Hepatocyte (in vitro differentiated cells): ENCODE data around the gene WDR6. TPM values are rescaled to one million over a fixed set of nuclear protein-coding genes. Genes with fewer than 3 reads are reported as not detected.

ENCODE experiments used
- DNase-seq: peaks from one replicate; pipeline ENCODE4 v3.0.0-alpha.2; 2016; ENCODE audit warnings: low spot score
- H2AFZ ChIP-seq: fragments of 200-600 bp; sonication (generic); 2 replicates; pipeline ENCODE4 v1.6.0; 2016; ENCODE audit warnings: antibody characterized with exemption, mild to moderate bottlenecking
- H3K27ac ChIP-seq: fragments of 200-600 bp; sonication (generic); 2 replicates; pipeline ENCODE4 v1.5.1; 2016; ENCODE audit warnings: mild to moderate bottlenecking
- H3K27me3 ChIP-seq: fragments of 200-600 bp; sonication (generic); 2 replicates; pipeline ENCODE4 v1.6.1; 2016
- H3K36me3 ChIP-seq: fragments of 200-600 bp; sonication (generic); replicated peaks from 2 replicates; pipeline ENCODE4 v1.5.1; 2016; ENCODE audit warnings: low read depth; ENCODE audit not compliant: insufficient read depth
- H3K4me1 ChIP-seq: fragments of 200-600 bp; sonication (generic); 2 replicates; pipeline ENCODE4 v1.5.1; 2016; ENCODE audit warnings: mild to moderate bottlenecking, moderate library complexity; ENCODE audit not compliant: insufficient read depth
- H3K4me2 ChIP-seq: fragments of 200-600 bp; sonication (generic); 2 replicates; pipeline ENCODE4 v1.6.0; 2016
- H3K4me3 ChIP-seq: fragments of 200-600 bp; sonication (generic); 2 replicates; pipeline ENCODE4 v1.5.1; 2016; ENCODE audit warnings: mild to moderate bottlenecking
- H3K79me2 ChIP-seq: fragments of 200-600 bp; sonication (generic); 2 replicates; pipeline ENCODE4 v1.6.0; 2017; ENCODE audit warnings: mild to moderate bottlenecking
- H3K9me2 ChIP-seq: fragments of 200-600 bp; sonication (generic); replicated peaks from 2 replicates; pipeline ENCODE4 v1.6.0; 2017; ENCODE audit warnings: mild to moderate bottlenecking; ENCODE audit not compliant: insufficient read depth
- H3K9me3 ChIP-seq: fragments of 200-600 bp; sonication (generic); 2 replicates; pipeline ENCODE4 v1.5.1; 2016; ENCODE audit warnings: low read depth, mild to moderate bottlenecking
- H4K20me1 ChIP-seq: fragments of 200-600 bp; sonication (generic); 2 replicates; pipeline ENCODE4 v1.6.0; 2016; ENCODE audit warnings: mild to moderate bottlenecking; ENCODE audit not compliant: insufficient read depth, poor library complexity, severe bottlenecking
- CTCF ChIP-seq: fragments of 200-600 bp; sonication (generic); IDR thresholded peaks from 2 replicates; pipeline ENCODE4 v1.5.1; 2016; ENCODE audit warnings: antibody characterized with exemption, mild to moderate bottlenecking; ENCODE audit not compliant: poor library complexity
- EZH2 ChIP-seq: fragments of 200-600 bp; sonication (generic); IDR thresholded peaks from 2 replicates; pipeline ENCODE4 v1.6.1; 2016; ENCODE audit warnings: antibody characterized with exemption, mild to moderate bottlenecking, borderline replicate concordance
- EZH2phosphoT487 ChIP-seq: fragments of 200-600 bp; sonication (generic); IDR thresholded peaks from one replicate; pipeline ENCODE4 v1.6.1; 2018; ENCODE audit warnings: antibody characterized with exemption, mild to moderate bottlenecking, low read depth, moderate library complexity; ENCODE audit not compliant: unreplicated experiment, severe bottlenecking
- WGBS: methylation state at CpG from one replicate; pipeline ENCODE4 v1.1.6; 2016; ENCODE audit warnings: low lambda C conversion rate; ENCODE audit errors: missing lambda C conversion rate; 5-methylcytosine and 5-hydroxymethylcytosine counted together
- polyA plus RNA-seq: library from polyadenylated mRNA; unstranded; fragments of >200 nt; fragmentation: Nextera tagmentation; extraction: Ambion mirVana; gene quantifications from 2 replicates; pipeline ENCODE4 v1.2.1, GENCODE V29; 2016
- total RNA-seq: library from RNA; depleted of rRNA; stranded (reverse); fragments of >200 nt; gene quantifications from 2 replicates; pipeline ENCODE4 v1.2.3, GENCODE V29; 2014

WDR6 gene
- total and polyA plus RNA-seq, 2 experiments from 2014 or later = 157 to 190 TPM

GRCh38 chr3:49020330-49021212, 13.4 kb downstream of the WDR6 start:
- no peaks in the 10 kb centered on the region for H3K36me3 ChIP-seq
- H2AFZ ChIP-seq = peak overlapping the region; percentile 20
- H4K20me1 ChIP-seq = peaks cover 12% of the 10 kb centered on the region
- peaks cover 37% of the 10 kb centered on the region for H3K4me1 ChIP-seq
- H3K4me3 ChIP-seq = peak overlapping the region; percentile 67
- peak overlapping the region; percentile 96 for H3K27ac ChIP-seq
- no peaks in the 10 kb centered on the region for H3K27me3 ChIP-seq
- H3K9me2 ChIP-seq = no peaks in the 10 kb centered on the region
- TF ChIP-seq CTCF (no peak), EZH2phosphoT487 (no peak), EZH2 (no peak)
- H3K9me3 ChIP-seq = no peaks in the 10 kb centered on the region
- peaks cover 54% of the 10 kb centered on the region for H3K79me2 ChIP-seq
- peak overlapping the region; percentile 96 for H3K4me2 ChIP-seq
- WGBS = 1% methylated on average over 45 of the region's 51 CpGs
- peak; percentile 72 for DNase-seq

GRCh38 chr3:49021213-49021812, 14.1 kb downstream of the WDR6 start:
- peak overlapping the region; percentile 74 for H3K4me3 ChIP-seq
- TF ChIP-seq EZH2 (no peak), CTCF (no peak), EZH2phosphoT487 (no peak)
- H4K20me1 ChIP-seq = peaks cover 8% of the 10 kb centered on the region
- H3K36me3 ChIP-seq = no peaks in the 10 kb centered on the region
- H2AFZ ChIP-seq = peak overlapping the region; percentile 91
- peak; percentile 100 for DNase-seq
- H3K27me3 ChIP-seq = no peaks in the 10 kb centered on the region
- H3K9me3 ChIP-seq = no peaks in the 10 kb centered on the region
- H3K27ac ChIP-seq = peak overlapping the region; percentile 100
- H3K9me2 ChIP-seq = no peaks in the 10 kb centered on the region
- peak overlapping the region; percentile 96 for H3K4me2 ChIP-seq
- under 1% methylated on average over 60 of the region's 60 CpGs for WGBS
- peaks cover 56% of the 10 kb centered on the region for H3K79me2 ChIP-seq
- H3K4me1 ChIP-seq = peaks cover 37% of the 10 kb centered on the region

- H3K9me3 ChIP-seq = no peaks in the 10 kb centered on the region
- TF ChIP-seq EZH2phosphoT487 = no peak
- TF ChIP-seq CTCF = peak; percentile 96
- WGBS = 1% methylated on average over 69 of the region's 83 CpGs
- peak within 1 kb of the TSS; percentile 100 for H3K27ac ChIP-seq
- H4K20me1 ChIP-seq = peaks cover 6% of the 10 kb centered on the region
- H2AFZ ChIP-seq = peak within 1 kb of the TSS; percentile 91
- no peaks in the 10 kb centered on the region for H3K9me2 ChIP-seq
- peaks cover 58% of the 10 kb centered on the region for H3K79me2 ChIP-seq
- peak within 1 kb of the TSS; percentile 96 for H3K4me2 ChIP-seq
- no peaks in the 10 kb centered on the region for H3K36me3 ChIP-seq
- H3K27me3 ChIP-seq = no peaks in the 10 kb centered on the region
- H3K4me1 ChIP-seq = peaks cover 35% of the 10 kb centered on the region
- peak within 1 kb of the TSS; percentile 89 for H3K4me3 ChIP-seq
- peak; percentile 96 for DNase-seq
Observed at GRCh38 chr3:49021813-49022687, 14.9 kb downstream of the WDR6 start, which contains the start of gene NDUFAF3. Gene NDUFAF3 (plus strand): TSS chr3:49022121. CDS start chr3:49022145, 24 bp downstream.
